Endothelial cell of umbilical vein (primary cell): Measurements from ENCODE around the gene PALD1. TPM values are rescaled to one million over a fixed set of nuclear protein-coding genes. Genes with fewer than 3 reads are reported as not detected.

Experiments used
- BruUV-seq: library from RNA; stranded (reverse); fragments of 400-500 nt; replicated peaks from 2 replicates; lab custom pipeline; 2021; lab: Mats Ljungman, UMichigan
- CTCF ChIA-PET: fragments of 300-600, 350-600 bp; sonication (Branson Sonifier 250); formaldehyde crosslinking; loops from one replicate; lab custom pipeline; 2021; ENCODE audit warnings: antibody characterized with exemption, inconsistent platforms; lab: Charles Lee
- POLR2A ChIA-PET: fragments of 300-600, 350-600 bp; sonication (Branson Sonifier 250); formaldehyde crosslinking; loops from one replicate; lab custom pipeline; 2021; ENCODE audit warnings: antibody characterized with exemption, inconsistent platforms; lab: Charles Lee
- DNase-seq: peaks from one replicate; pipeline ENCODE4 v3.0.0-alpha.2; 2011; ENCODE audit warnings: low read depth, low spot score
- FAIRE-seq: peaks from 2 replicates; lab custom pipeline; 2011; peaks lifted over from hg19 to GRCh38; lab: Jason Lieb, UNC
- H2AFZ ChIP-seq: 2 replicates; pipeline ENCODE4 v1.6.0; 2012; ENCODE audit warnings: low read depth, low read length, control low read depth, inconsistent platforms
- H3K27ac ChIP-seq: 2 replicates; pipeline ENCODE4 v1.5.1; 2011; ENCODE audit warnings: low read depth, mild to moderate bottlenecking, control low read depth, low read length, moderate library complexity; ENCODE audit not compliant: insufficient read depth
- H3K27me3 ChIP-seq, 2 experiments: 2 replicates each; pipeline versions ENCODE4 v1.6.0 to v1.6.1; 2011; ENCODE audit warnings: low read length in 2 of 2, mixed read lengths in 1 of 2; ENCODE audit not compliant: control insufficient read depth in 2 of 2, insufficient read depth in 2 of 2
- H3K36me3 ChIP-seq, 2 experiments: 2 replicates in 1 of 2; 3 replicates in 1 of 2; pipeline ENCODE4 v1.5.1; 2011; ENCODE audit warnings: low read length in 2 of 2, mild to moderate bottlenecking in 1 of 2, moderate library complexity in 1 of 2; ENCODE audit not compliant: control insufficient read depth in 2 of 2, insufficient read depth in 2 of 2; ENCODE audit errors: extremely low read depth in 1 of 2
- H3K4me1 ChIP-seq: 3 replicates; pipeline ENCODE4 v1.5.1; 2011; ENCODE audit warnings: mild to moderate bottlenecking, low read length; ENCODE audit not compliant: control insufficient read depth, insufficient read depth; ENCODE audit errors: extremely low read depth
- H3K4me2 ChIP-seq: 2 replicates; pipeline ENCODE4 v1.6.1; 2011; ENCODE audit warnings: low read length, control low read depth, mixed read lengths; ENCODE audit not compliant: insufficient read depth
- H3K4me3 ChIP-seq, 3 experiments: fragments of 200-600 bp in 1 of 3; sonication (generic), shearing (Covaris generic) in 1 of 3; replicated peaks in 1 of 3; 2 replicates each; pipeline ENCODE4 v1.5.1; 2011 to 2016; ENCODE audit warnings: control low read depth in 3 of 3, low read length in 3 of 3, mild to moderate bottlenecking in 2 of 3, inconsistent platforms in 1 of 3, low read depth in 1 of 3, moderate library complexity in 1 of 3; ENCODE audit not compliant: insufficient read depth in 1 of 3
- H3K79me2 ChIP-seq: 2 replicates; pipeline ENCODE4 v1.6.0; 2012; ENCODE audit warnings: low read length, inconsistent platforms; ENCODE audit not compliant: control insufficient read depth, insufficient read depth
- H3K9ac ChIP-seq: replicated peaks from 2 replicates; pipeline ENCODE3; 2011; ENCODE audit warnings: low read length, control low read depth; ENCODE audit not compliant: insufficient read depth; ENCODE audit errors: extremely low read depth
- H3K9me1 ChIP-seq: replicated peaks from 3 replicates; pipeline ENCODE4 v1.6.0; 2011; ENCODE audit warnings: mild to moderate bottlenecking, low read length; ENCODE audit not compliant: control insufficient read depth, insufficient read depth; ENCODE audit errors: extremely low read depth
- H3K9me3 ChIP-seq: replicated peaks from 2 replicates; pipeline ENCODE4 v1.5.1; 2012; ENCODE audit warnings: low read length, inconsistent platforms; ENCODE audit not compliant: control insufficient read depth, insufficient read depth
- H4K20me1 ChIP-seq: replicated peaks from 2 replicates; pipeline ENCODE3; 2011; ENCODE audit warnings: mild to moderate bottlenecking, low read length; ENCODE audit not compliant: control insufficient read depth, insufficient read depth; ENCODE audit errors: extremely low read depth
- CTCF ChIP-seq, 2 donors: IDR thresholded peaks; 1 replicate in 1 of 2; 2 replicates in 1 of 2; pipeline ENCODE4 v1.5.1; 2011; ENCODE audit warnings: low read length in 2 of 2, mild to moderate bottlenecking in 2 of 2, moderate library complexity in 2 of 2, control low read depth in 1 of 2, inconsistent platforms in 1 of 2, low read depth in 1 of 2; ENCODE audit not compliant: insufficient read depth in 1 of 2; ENCODE audit errors: extremely low read depth in 1 of 2
- EZH2 ChIP-seq: IDR thresholded peaks from 2 replicates; pipeline ENCODE4 v1.6.1; 2012; ENCODE audit warnings: borderline replicate concordance, low read depth, mild to moderate bottlenecking, moderate library complexity, low read length, inconsistent platforms; ENCODE audit not compliant: severe bottlenecking
- FOS ChIP-seq: IDR thresholded peaks from 2 replicates; pipeline ENCODE4 v1.6.1; 2011; ENCODE audit warnings: mild to moderate bottlenecking, low read length, moderate library complexity, borderline replicate concordance; ENCODE audit not compliant: insufficient read depth
- GATA2 ChIP-seq: IDR thresholded peaks from 2 replicates; pipeline ENCODE4 v1.7.0; 2011; ENCODE audit warnings: low read depth, mild to moderate bottlenecking, moderate library complexity, mixed read lengths, low read length; ENCODE audit not compliant: insufficient read length, insufficient read depth
- JUN ChIP-seq: IDR thresholded peaks from 2 replicates; pipeline ENCODE4 v1.6.1; 2011; ENCODE audit warnings: borderline replicate concordance, low read depth; ENCODE audit not compliant: insufficient read length, insufficient read depth
- MAX ChIP-seq: IDR thresholded peaks from 2 replicates; pipeline ENCODE4 v1.6.1; 2011; ENCODE audit not compliant: insufficient read depth, insufficient read length
- MYC ChIP-seq: IDR thresholded peaks from one replicate; pipeline ENCODE4 v1.6.1; 2011; ENCODE audit warnings: mild to moderate bottlenecking, low read depth, low read length
- POLR2A ChIP-seq: IDR thresholded peaks from 2 replicates; pipeline ENCODE4 v1.6.1; 2012; ENCODE audit warnings: low read depth, mild to moderate bottlenecking, control low read depth, low read length
- POLR2AphosphoS5 ChIP-seq: IDR thresholded peaks from 2 replicates; pipeline ENCODE4 v1.6.1; 2012; ENCODE audit warnings: low read depth, mild to moderate bottlenecking, control low read depth, low read length, moderate library complexity; ENCODE audit not compliant: insufficient read depth
- dilution Hi-C: fragments of 300-500 bp; cut with MboI; formaldehyde crosslinking; loops from one replicate; pipeline ENCODE4 v1.15.0; 2019; ENCODE audit warnings: low sequenced_read_pairs; ENCODE audit not compliant: extremely low pct_ligation_motif_present
- intact Hi-C: fragments of 100-400 bp; cut with micrococcal nuclease; formaldehyde crosslinking; loops from one replicate; pipeline ENCODE4 v1.10.0; 2022
- polyA plus RNA-seq, 4 experiments: library from polyadenylated mRNA; depleted of rRNA in 3 of 4; stranded (reverse) in 3 of 4; unstranded in 1 of 4; fragments of >200 nt; gene quantifications; 2 replicates each; pipeline versions ENCODE4 v1.2.1 to v1.2.3, GENCODE V29; 2011 to 2012; ENCODE audit warnings: missing spikeins in 1 of 4
- total RNA-seq: library from RNA; stranded (reverse); gene quantifications from 2 replicates; pipeline ENCODE4 v1.2.3, GENCODE V29; 2021

Gene PALD1
- total and polyA plus RNA-seq, 2 donors (not counting 3 experiments of a cell fraction or from before 2014, with no cell fraction given), result 16.6 to 73.3 TPM

- no peaks in the 10 kb centered on the region for H3K9me1 ChIP-seq
- POLR2A ChIA-PET, result no interaction called here
- intact Hi-C loops, result no loop called here
- H3K27ac ChIP-seq, result no peak overlapping the region
- no peaks in the 10 kb centered on the region for H3K9me3 ChIP-seq
- no peak overlapping the region for H3K4me2 ChIP-seq
- no peak for TF ChIP-seq CTCF (IDR thresholded peaks at IDR 0.05; ENCODE audit: extremely low read depth in 1 of 2, insufficient read depth in 1 of 2, low read depth in 1 of 2, low read length in 2 of 2)
- TF ChIP-seq POLR2A, result no peak
- TF ChIP-seq MAX, result no peak
- no peak for TF ChIP-seq MYC
- TF ChIP-seq JUN, result no peak
- no peak for TF ChIP-seq POLR2AphosphoS5
- no peak for TF ChIP-seq EZH2
- TF ChIP-seq FOS, result no peak
- TF ChIP-seq GATA2, result no peak
- CTCF ChIA-PET, result interaction anchor here (3.2 kb wide), 1 partner anchor 12 kb away, joined by 15 read pairs; no protein-coding TSS in a partner anchor
- H4K20me1 ChIP-seq, result no peaks in the 10 kb centered on the region
- H3K4me1 ChIP-seq, result peaks cover 29% of the 10 kb centered on the region
- no peaks in the 10 kb centered on the region for H3K36me3 ChIP-seq
- H3K4me3 ChIP-seq, result no peak overlapping the region
- H3K9ac ChIP-seq, result no peak overlapping the region
- FAIRE-seq, result no peak
- no TSS peak for BruUV-seq
- dilution Hi-C loops, result no loop called here
- H2AFZ ChIP-seq, result no peak overlapping the region
- no peaks in the 10 kb centered on the region for H3K79me2 ChIP-seq
- DNase-seq, result no peak
- no peaks in the 10 kb centered on the region for H3K27me3 ChIP-seq
Measured at GRCh38 chr10:70510904-70511303, 32.3 kb downstream of the PALD1 start.
